Gastrocnemius medialis (tissue), 4 donors: ENCODE data around the gene DENND4C.

Experiments
- CTCF ChIP-seq, 5 experiments: fragments of 450-650 bp in 3 of 5; fragments of 200-600 bp in 2 of 5; sonication (generic) in 2 of 5; IDR thresholded peaks in 4 of 5; conservative IDR thresholded peaks in 1 of 5; 1 replicate in 4 of 5; 2 replicates in 1 of 5; pipeline ENCODE4 v1.5.1; 2016 to 2019; ENCODE audit warnings: antibody characterized with exemption in 5 of 5, mild to moderate bottlenecking in 3 of 5, moderate library complexity in 3 of 5
- POLR2A ChIP-seq, 2 donors: fragments of 450-650 bp; IDR thresholded peaks; one replicate each; pipeline ENCODE4 v1.6.1; 2017; ENCODE audit warnings: antibody characterized with exemption in 2 of 2, mild to moderate bottlenecking in 2 of 2, moderate library complexity in 2 of 2

- no peak for TF ChIP-seq CTCF (IDR thresholded peaks at IDR 0.05 in 4 of 5, conservative IDR thresholded peaks at IDR 0.05 in 1 of 5)
- TF ChIP-seq POLR2A (IDR thresholded peaks at IDR 0.05): no peak
Measured at GRCh38 chr9:19404283-19405075, 174.0 kb downstream of the DENND4C start.
